Fibroblast of lung (primary cell): Measurements from ENCODE around the gene LRRC8D. TPM values are rescaled to one million over a fixed set of nuclear protein-coding genes. Genes with fewer than 3 reads are reported as not detected.

ENCODE experiments used
- DNase-seq, 2 donors: peaks; one replicate each; pipeline versions ENCODE4 v3.0.0 to v3.0.0-alpha.2; 2010; ENCODE audit warnings: low read depth in 2 of 2
- H2AFZ ChIP-seq: 2 replicates; pipeline ENCODE4 v1.5.1; 2012; ENCODE audit warnings: low read length, control low read depth, inconsistent platforms
- H3K27ac ChIP-seq: 2 replicates; pipeline ENCODE4 v1.5.1; 2011; ENCODE audit warnings: low read length, control low read depth; ENCODE audit not compliant: insufficient read depth
- H3K27me3 ChIP-seq: 2 replicates; pipeline ENCODE4 v1.5.1; 2011; ENCODE audit warnings: mild to moderate bottlenecking, low read length; ENCODE audit not compliant: control insufficient read depth, insufficient read depth
- H3K36me3 ChIP-seq: 2 replicates; pipeline ENCODE4 v1.5.1; 2011; ENCODE audit warnings: low read length; ENCODE audit not compliant: control insufficient read depth, insufficient read depth
- H3K4me1 ChIP-seq: 2 replicates; pipeline ENCODE4 v1.5.1; 2011; ENCODE audit warnings: low read length; ENCODE audit not compliant: control insufficient read depth, insufficient read depth; ENCODE audit errors: extremely low read depth
- H3K4me2 ChIP-seq: 2 replicates; pipeline ENCODE4 v1.5.1; 2011; ENCODE audit warnings: low read length, control low read depth; ENCODE audit not compliant: insufficient read depth; ENCODE audit errors: extremely low read depth
- H3K4me3 ChIP-seq, 4 experiments: fragments of 200-600 bp in 1 of 4; sonication (generic) in 1 of 4; replicated peaks in 1 of 4; 2 replicates each; pipeline ENCODE4 v1.5.1; 2011 to 2016; ENCODE audit warnings: low read length in 4 of 4, low read depth in 3 of 4, mild to moderate bottlenecking in 3 of 4, control low read depth in 2 of 4, inconsistent platforms in 1 of 4, mixed read lengths in 1 of 4; ENCODE audit not compliant: insufficient read depth in 1 of 4; ENCODE audit errors: control extremely low read depth in 1 of 4
- H3K79me2 ChIP-seq: 2 replicates; pipeline ENCODE4 v1.5.1; 2012; ENCODE audit warnings: mild to moderate bottlenecking, low read length, inconsistent platforms; ENCODE audit not compliant: control insufficient read depth, insufficient read depth
- H3K9ac ChIP-seq: 2 replicates; pipeline ENCODE4 v1.5.1; 2011; ENCODE audit warnings: mild to moderate bottlenecking, low read length, control low read depth; ENCODE audit not compliant: insufficient read depth
- H3K9me3 ChIP-seq: 2 replicates; pipeline ENCODE4 v1.5.1; 2012; ENCODE audit warnings: low read depth, low read length; ENCODE audit not compliant: control insufficient read depth, insufficient read depth
- H4K20me1 ChIP-seq: 2 replicates; pipeline ENCODE4 v1.5.1; 2011; ENCODE audit warnings: low read length; ENCODE audit not compliant: control insufficient read depth, insufficient read depth; ENCODE audit errors: extremely low read depth
- CTCF ChIP-seq, 2 donors: IDR thresholded peaks in 1 of 2; conservative IDR thresholded peaks in 1 of 2; 1 replicate in 1 of 2; 2 replicates in 1 of 2; pipeline ENCODE4 v1.5.1; 2011 to 2012; ENCODE audit warnings: low read length in 2 of 2, control low read depth in 1 of 2, inconsistent platforms in 1 of 2, low read depth in 1 of 2, mild to moderate bottlenecking in 1 of 2
- EZH2 ChIP-seq: IDR thresholded peaks from 2 replicates; pipeline ENCODE4 v1.5.1; 2012; ENCODE audit warnings: low read length, control low read depth, mild to moderate bottlenecking; ENCODE audit errors: missing control alignments
- polyA plus RNA-seq, 2 donors: library from polyadenylated mRNA; depleted of rRNA in 1 of 2; stranded (reverse) in 1 of 2; unstranded in 1 of 2; fragments of >200 nt; gene quantifications; 2 replicates each; pipeline ENCODE4 v1.2.1, GENCODE V29; 2011 to 2012; ENCODE audit warnings: missing spikeins in 1 of 2
- total RNA-seq: library from RNA; depleted of rRNA; stranded (reverse); fragments of >200 nt; gene quantifications from 2 replicates; pipeline ENCODE4 v1.2.1, GENCODE V29; 2014

Gene LRRC8D
- total and polyA plus RNA-seq, 2 donors (not counting 1 experiment from before 2014, with no cell fraction given), result 41.0 to 58.1 TPM

GRCh38 chr1:89929467-89930063 lies 108.7 kb downstream of the LRRC8D start:
- H3K27ac ChIP-seq, result no peak overlapping the region
- no peaks in the 10 kb centered on the region for H3K27me3 ChIP-seq
- H3K4me3 ChIP-seq, result no peak overlapping the region
- DNase-seq, result no peak
- H4K20me1 ChIP-seq, result no peaks in the 10 kb centered on the region
- no peak overlapping the region for H2AFZ ChIP-seq
- H3K36me3 ChIP-seq, result no peaks in the 10 kb centered on the region
- no peaks in the 10 kb centered on the region for H3K4me1 ChIP-seq
- H3K4me2 ChIP-seq, result no peak overlapping the region
- TF ChIP-seq CTCF (conservative IDR thresholded peaks at IDR 0.05 in 1 of 2, IDR thresholded peaks at IDR 0.05 in 1 of 2; ENCODE audit: low read depth in 1 of 2, low read length in 2 of 2), result no peak
- no peaks in the 10 kb centered on the region for H3K79me2 ChIP-seq
- no peaks in the 10 kb centered on the region for H3K9me3 ChIP-seq
- H3K9ac ChIP-seq, result no peak overlapping the region

DNA sequence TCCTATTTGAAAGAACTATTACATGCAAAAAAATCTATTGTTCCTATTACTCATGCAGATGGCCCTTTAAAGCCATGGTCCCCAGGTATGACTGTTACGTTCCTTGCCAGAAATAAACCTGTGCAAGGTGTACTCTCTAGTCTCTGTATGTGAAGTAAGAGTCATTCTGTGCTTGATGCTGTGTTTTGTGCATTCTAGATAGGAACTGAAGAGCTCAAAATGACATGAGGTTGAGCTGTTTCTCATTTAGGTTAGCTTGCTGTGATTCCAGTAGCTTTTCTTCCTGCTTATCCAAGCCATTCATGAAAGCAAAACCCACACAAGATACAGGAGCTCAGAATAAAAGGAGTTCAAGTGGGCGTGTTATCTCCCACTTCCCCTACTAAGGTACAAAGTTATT lies 109.7 kb downstream of the LRRC8D start:
- no peaks in the 10 kb centered on the region for H4K20me1 ChIP-seq
- H3K27me3 ChIP-seq, result no peaks in the 10 kb centered on the region
- H3K4me1 ChIP-seq, result no peaks in the 10 kb centered on the region
- no peak overlapping the region for H3K9ac ChIP-seq
- no peaks in the 10 kb centered on the region for H3K9me3 ChIP-seq
- no peak overlapping the region for H3K4me3 ChIP-seq
- TF ChIP-seq CTCF (conservative IDR thresholded peaks at IDR 0.05 in 1 of 2, IDR thresholded peaks at IDR 0.05 in 1 of 2; ENCODE audit: low read depth in 1 of 2, low read length in 2 of 2), result no peak
- TF ChIP-seq EZH2, result no peak
- no peak overlapping the region for H3K27ac ChIP-seq
- H3K4me2 ChIP-seq, result no peak overlapping the region
- H3K36me3 ChIP-seq, result no peaks in the 10 kb centered on the region
- no peak overlapping the region for H2AFZ ChIP-seq
- H3K79me2 ChIP-seq, result no peaks in the 10 kb centered on the region
- DNase-seq, result no peak

DNA sequence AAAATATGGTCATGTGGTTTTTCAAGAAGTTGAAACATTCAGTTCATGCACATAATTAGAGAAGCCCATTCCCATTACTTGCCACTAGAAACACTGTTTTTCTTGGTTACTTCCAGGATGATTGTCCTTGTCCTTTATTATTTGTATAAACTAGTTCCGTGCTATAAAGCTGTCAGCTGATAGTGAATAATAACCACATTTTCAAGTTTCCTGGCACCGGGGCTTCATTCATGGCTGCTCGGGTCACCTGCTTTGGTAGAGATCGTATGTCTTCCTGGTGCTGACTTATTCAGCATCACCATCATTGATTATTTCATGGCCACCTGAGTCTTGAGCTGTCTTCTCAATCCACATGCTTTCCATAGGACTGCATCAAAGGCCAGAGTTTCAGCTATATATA lies 111.1 kb downstream of the LRRC8D start:
- no peaks in the 10 kb centered on the region for H4K20me1 ChIP-seq
- H3K79me2 ChIP-seq, result no peaks in the 10 kb centered on the region
- H3K36me3 ChIP-seq, result no peaks in the 10 kb centered on the region
- no peak overlapping the region for H3K9ac ChIP-seq
- no peak overlapping the region for H2AFZ ChIP-seq
- H3K27ac ChIP-seq, result no peak overlapping the region
- H3K4me1 ChIP-seq, result no peaks in the 10 kb centered on the region
- no peak for DNase-seq
- no peak overlapping the region for H3K4me2 ChIP-seq
- H3K27me3 ChIP-seq, result no peaks in the 10 kb centered on the region
- no peaks in the 10 kb centered on the region for H3K9me3 ChIP-seq
- TF ChIP-seq CTCF (conservative IDR thresholded peaks at IDR 0.05 in 1 of 2, IDR thresholded peaks at IDR 0.05 in 1 of 2; ENCODE audit: low read depth in 1 of 2, low read length in 2 of 2) (no peak), EZH2 (no peak)
- H3K4me3 ChIP-seq, result no peak overlapping the region
